ENCODE data around the gene BRAF.

BRAF gene

DNA sequence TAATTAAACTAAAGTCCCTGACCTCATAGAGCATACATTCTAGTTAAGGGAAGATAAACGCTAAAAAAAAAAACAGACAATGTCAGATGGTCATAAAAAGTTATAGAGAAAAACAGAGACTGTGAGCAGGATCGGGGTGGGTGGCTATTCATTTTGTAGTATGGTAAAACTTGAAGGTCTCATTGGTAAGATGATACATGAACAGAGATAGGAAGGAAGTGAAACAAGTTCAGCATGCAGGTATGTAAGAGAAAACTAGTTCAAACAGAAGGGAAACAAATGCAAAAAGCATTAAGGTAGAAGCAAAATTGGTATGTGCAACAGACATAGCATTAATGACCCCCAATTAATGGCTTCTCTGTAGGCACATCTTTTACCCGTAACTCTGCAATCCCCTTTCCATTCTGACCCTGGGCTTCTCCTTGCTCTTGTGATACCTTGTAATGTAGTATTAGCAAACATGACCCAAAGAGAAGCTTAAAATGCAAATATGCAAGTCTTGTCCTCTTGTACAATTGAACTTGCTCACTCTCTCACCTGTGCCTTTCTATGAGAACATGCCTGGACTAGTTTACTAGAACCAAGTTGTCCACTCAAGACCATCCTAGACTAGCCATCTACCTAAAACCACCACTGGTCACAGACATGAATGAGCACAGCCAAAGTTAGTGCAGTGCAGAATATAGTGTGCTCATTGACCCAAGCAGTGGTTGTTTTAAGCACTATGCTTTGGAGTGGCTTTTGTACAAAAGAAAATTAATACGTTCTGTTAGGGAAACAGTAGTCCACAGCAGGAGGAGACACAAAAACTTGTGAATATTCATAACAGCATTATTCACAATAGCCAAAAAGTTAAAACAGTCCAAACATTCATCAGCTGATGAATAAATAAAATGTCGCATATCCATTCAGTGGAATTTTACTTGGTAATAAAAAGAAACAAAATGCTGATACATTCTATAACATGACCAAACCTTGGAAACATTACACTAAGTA lies 57.0 kb downstream of the BRAF start:
- Histone ChIP-seq H3K27ac (ENCODE audit: low read length) (no peak overlapping the region), H3K9me3 (replicated peaks; ENCODE audit: insufficient read depth, low read length) (no peaks in the 10 kb centered on the region), H3K79me2 (ENCODE audit: low read length) (peaks cover 61% of the 10 kb centered on the region), H3K4me1 (ENCODE audit: low read length) (no peaks in the 10 kb centered on the region), H3K4me3 (ENCODE audit: low read length) (no peak overlapping the region), H3K9ac (ENCODE audit: low read length) (no peak overlapping the region), H2AFZ (ENCODE audit: low read length) (no peak overlapping the region), H4K20me1 (ENCODE audit: insufficient read depth, low read length) (peaks cover 4% of the 10 kb centered on the region; the same call in 1 of the 2 replicates), H3K4me2 (ENCODE audit: low read depth, low read length) (no peak overlapping the region), H3K27me3 (replicated peaks; ENCODE audit: insufficient read depth, low read length) (no peaks in the 10 kb centered on the region), H3F3A (ENCODE audit: insufficient read depth, low read length) (no peaks in the 10 kb centered on the region), H3K36me3 (replicated peaks; ENCODE audit: insufficient read depth, low read length) (no peaks in the 10 kb centered on the region), H3K9me2 (replicated peaks; ENCODE audit: insufficient read depth, low read length) (no peaks in the 10 kb centered on the region)
- TF ChIP-seq, protein P1, sequence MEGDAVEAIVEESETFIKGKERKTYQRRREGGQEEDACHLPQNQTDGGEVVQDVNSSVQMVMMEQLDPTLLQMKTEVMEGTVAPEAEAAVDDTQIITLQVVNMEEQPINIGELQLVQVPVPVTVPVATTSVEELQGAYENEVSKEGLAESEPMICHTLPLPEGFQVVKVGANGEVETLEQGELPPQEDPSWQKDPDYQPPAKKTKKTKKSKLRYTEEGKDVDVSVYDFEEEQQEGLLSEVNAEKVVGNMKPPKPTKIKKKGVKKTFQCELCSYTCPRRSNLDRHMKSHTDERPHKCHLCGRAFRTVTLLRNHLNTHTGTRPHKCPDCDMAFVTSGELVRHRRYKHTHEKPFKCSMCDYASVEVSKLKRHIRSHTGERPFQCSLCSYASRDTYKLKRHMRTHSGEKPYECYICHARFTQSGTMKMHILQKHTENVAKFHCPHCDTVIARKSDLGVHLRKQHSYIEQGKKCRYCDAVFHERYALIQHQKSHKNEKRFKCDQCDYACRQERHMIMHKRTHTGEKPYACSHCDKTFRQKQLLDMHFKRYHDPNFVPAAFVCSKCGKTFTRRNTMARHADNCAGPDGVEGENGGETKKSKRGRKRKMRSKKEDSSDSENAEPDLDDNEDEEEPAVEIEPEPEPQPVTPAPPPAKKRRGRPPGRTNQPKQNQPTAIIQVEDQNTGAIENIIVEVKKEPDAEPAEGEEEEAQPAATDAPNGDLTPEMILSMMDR (IDR thresholded peaks at IDR 0.05; ENCODE audit: low read length) = no peak
- TF ChIP-seq EZH2phosphoT487 (IDR thresholded peaks at IDR 0.05; ENCODE audit: low read length) = no peak
- TF ChIP-seq EZH2 (optimal IDR thresholded peaks at IDR 0.05; ENCODE audit: low read depth, low read length) = no peak
- no peak for DNase-seq

DNA sequence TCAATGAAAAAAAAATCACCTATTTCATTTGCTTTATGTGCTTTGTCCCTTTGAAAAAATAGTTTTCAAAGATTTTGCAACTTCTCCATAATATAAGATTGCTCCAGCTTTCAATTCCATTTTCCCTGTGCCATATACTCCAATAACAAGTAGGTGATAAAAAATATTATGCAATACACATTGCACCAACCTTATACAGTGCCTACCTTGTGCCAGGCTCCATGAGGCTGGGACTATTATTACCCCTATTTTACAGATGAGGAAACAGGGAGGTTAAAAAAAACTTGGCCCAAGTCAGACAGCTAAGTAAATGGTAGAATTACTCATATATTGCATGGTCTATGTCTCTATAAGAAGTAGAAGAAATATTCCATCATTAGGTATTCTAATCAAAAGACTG lies 57.8 kb downstream of the BRAF start:
- H3K9ac ChIP-seq (ENCODE audit: low read length) = no peak overlapping the region
- no peaks in the 10 kb centered on the region for H3K9me2 ChIP-seq (replicated peaks; ENCODE audit: insufficient read depth, low read length)
- no peak overlapping the region for H3K27ac ChIP-seq (ENCODE audit: low read length)
- H3K4me1 ChIP-seq (ENCODE audit: low read length) = no peaks in the 10 kb centered on the region
- no peak overlapping the region for H3K4me3 ChIP-seq (ENCODE audit: low read length)
- H3F3A ChIP-seq (ENCODE audit: insufficient read depth, low read length) = no peaks in the 10 kb centered on the region
- no peak overlapping the region for H3K4me2 ChIP-seq (ENCODE audit: low read depth, low read length)
- no peak for DNase-seq
- no peaks in the 10 kb centered on the region for H3K27me3 ChIP-seq (replicated peaks; ENCODE audit: insufficient read depth, low read length)
- TF ChIP-seq EZH2 (optimal IDR thresholded peaks at IDR 0.05; ENCODE audit: low read depth, low read length) = no peak
- TF ChIP-seq, protein P1 (IDR thresholded peaks at IDR 0.05; ENCODE audit: low read length) = no peak
- no peak for TF ChIP-seq EZH2phosphoT487 (IDR thresholded peaks at IDR 0.05; ENCODE audit: low read length)
- H3K9me3 ChIP-seq (replicated peaks; ENCODE audit: insufficient read depth, low read length) = no peaks in the 10 kb centered on the region
- H3K36me3 ChIP-seq (replicated peaks; ENCODE audit: insufficient read depth, low read length) = no peaks in the 10 kb centered on the region
- H2AFZ ChIP-seq (ENCODE audit: low read length) = no peak overlapping the region
- no peaks in the 10 kb centered on the region for H4K20me1 ChIP-seq (ENCODE audit: insufficient read depth, low read length)
- H3K79me2 ChIP-seq (ENCODE audit: low read length) = peaks cover 58% of the 10 kb centered on the region

DNA sequence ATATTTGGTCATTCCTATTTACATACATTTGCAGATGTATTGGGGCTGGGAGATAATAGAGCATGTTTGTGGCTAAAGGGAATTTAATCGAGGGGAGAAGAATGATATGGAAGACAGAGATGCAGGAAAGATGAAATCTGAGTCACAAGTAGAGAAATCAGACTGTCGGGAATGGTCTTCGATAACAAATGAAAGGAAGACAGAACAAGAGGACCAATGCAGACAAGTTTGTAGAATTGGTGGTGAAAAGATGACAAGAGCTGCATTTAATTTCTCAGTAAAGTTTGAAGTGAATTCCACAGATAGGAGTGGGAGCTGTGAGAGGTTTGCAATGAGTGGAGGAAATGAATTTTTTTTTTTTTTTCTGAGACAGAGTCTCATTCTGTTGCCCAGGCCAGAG lies 60.0 kb downstream of the BRAF start:
- no peak overlapping the region for H3K27ac ChIP-seq (ENCODE audit: low read length)

More for the DNA sequence above, 60.0 kb downstream of the BRAF start:
- Histone ChIP-seq H3K9me2 (replicated peaks; ENCODE audit: insufficient read depth, low read length) (no peaks in the 10 kb centered on the region), H4K20me1 (ENCODE audit: insufficient read depth, low read length) (no peaks in the 10 kb centered on the region; the same call in 1 of the 2 replicates), H3K4me2 (ENCODE audit: low read depth, low read length) (no peak overlapping the region), H3K9me3 (replicated peaks; ENCODE audit: insufficient read depth, low read length) (no peaks in the 10 kb centered on the region), H2AFZ (ENCODE audit: low read length) (no peak overlapping the region), H3K9ac (ENCODE audit: low read length) (no peak overlapping the region), H3K79me2 (ENCODE audit: low read length) (peaks cover 71% of the 10 kb centered on the region), H3K4me3 (ENCODE audit: low read length) (no peak overlapping the region), H3F3A (ENCODE audit: insufficient read depth, low read length) (no peaks in the 10 kb centered on the region), H3K4me1 (ENCODE audit: low read length) (no peaks in the 10 kb centered on the region), H3K27me3 (replicated peaks; ENCODE audit: insufficient read depth, low read length) (no peaks in the 10 kb centered on the region), H3K36me3 (replicated peaks; ENCODE audit: insufficient read depth, low read length) (no peaks in the 10 kb centered on the region)
- DNase-seq = no peak
- TF ChIP-seq, protein P1 (IDR thresholded peaks at IDR 0.05; ENCODE audit: low read length) = no peak
- TF ChIP-seq EZH2 (optimal IDR thresholded peaks at IDR 0.05; ENCODE audit: low read depth, low read length) (no peak), EZH2phosphoT487 (IDR thresholded peaks at IDR 0.05; ENCODE audit: low read length) (no peak)

All from MM.1S (cell line).